ENCODE results near the gene CCDC27.

- no peak for TF ChIP-seq ZNF274 (IDR thresholded peaks at IDR 0.05; ENCODE audit: low read depth, low read length)
- TF ChIP-seq YY1 (IDR thresholded peaks at IDR 0.05; ENCODE audit: insufficient read depth, insufficient read length): no peak
- TF ChIP-seq SUZ12 (IDR thresholded peaks at IDR 0.05; ENCODE audit: extremely low read depth, insufficient read depth, insufficient read length): no peak
Observed at GRCh38 chr1:3741566-3742438, 10.4 kb upstream of the CCDC27 start.

Data from NT2/D1 (cell line).